ENCODE measurements around the gene HCFC1.

Gene HCFC1

GRCh38 chrX:153938226-153938786, 33.3 kb downstream of the HCFC1 start:
- no peak for TF ChIP-seq POLR2A (IDR thresholded peaks at IDR 0.05; ENCODE audit: low read depth, low read length)
- FAIRE-seq (no peak), DNase-seq (ENCODE audit: insufficient read length, low spot score) (no peak)

GRCh38 chrX:153937056-153937455, 34.6 kb downstream of the HCFC1 start:
- DNase-seq (ENCODE audit: insufficient read length, low spot score), result no peak
- TF ChIP-seq POLR2A (IDR thresholded peaks at IDR 0.05; ENCODE audit: low read depth, low read length), result no peak
- FAIRE-seq, result no peak

GRCh38 chrX:153935326-153935851, 36.2 kb downstream of the HCFC1 start:
- DNase-seq (ENCODE audit: insufficient read length, low spot score), result no peak
- FAIRE-seq, result no peak
- TF ChIP-seq POLR2A (IDR thresholded peaks at IDR 0.05; ENCODE audit: low read depth, low read length), result no peak

GRCh38 chrX:153934762-153935325, 36.8 kb downstream of the HCFC1 start, which contains the start of gene NAA10:
Gene NAA10 (minus strand): TSS chrX:153935037. CDS start chrX:153934904, 133 bp downstream.
- peak; percentile 64; the same call in 1 of the 2 replicates for TF ChIP-seq POLR2A (IDR thresholded peaks at IDR 0.05; ENCODE audit: low read depth, low read length)
- no peak for FAIRE-seq
- peak; percentile 91 for DNase-seq (ENCODE audit: insufficient read length, low spot score)

- no peak for TF ChIP-seq POLR2A (IDR thresholded peaks at IDR 0.05; ENCODE audit: low read depth, low read length)
- FAIRE-seq (no peak), DNase-seq (ENCODE audit: insufficient read length, low spot score) (no peak)
These were observed 37.4 kb downstream of the HCFC1 start for GRCh38 chrX:153934148-153934761.

- no peak for TF ChIP-seq POLR2A (IDR thresholded peaks at IDR 0.05; ENCODE audit: low read depth, low read length)
- no peak for DNase-seq (ENCODE audit: insufficient read length, low spot score)
- no peak for FAIRE-seq
These were observed 37.9 kb downstream of the HCFC1 start for GRCh38 chrX:153933748-153934147.

- no peak for TF ChIP-seq POLR2A (IDR thresholded peaks at IDR 0.05; ENCODE audit: low read depth, low read length)
- no peak for FAIRE-seq
- no peak for DNase-seq (ENCODE audit: insufficient read length, low spot score)
These were observed 39.2 kb downstream of the HCFC1 start for GRCh38 chrX:153932220-153932915.

- FAIRE-seq (no peak), DNase-seq (ENCODE audit: insufficient read length, low spot score) (no peak)
- TF ChIP-seq POLR2A (IDR thresholded peaks at IDR 0.05; ENCODE audit: low read depth, low read length), result no peak
These were observed 39.9 kb downstream of the HCFC1 start for GRCh38 chrX:153931748-153932147.

GRCh38 chrX:153931151-153931550, 40.5 kb downstream of the HCFC1 start:
- no peak for TF ChIP-seq POLR2A (IDR thresholded peaks at IDR 0.05; ENCODE audit: low read depth, low read length)
- DNase-seq (ENCODE audit: insufficient read length, low spot score), result no peak
- FAIRE-seq, result no peak

GRCh38 chrX:153930011-153930910, 41.4 kb downstream of the HCFC1 start:
- no peak for TF ChIP-seq POLR2A (IDR thresholded peaks at IDR 0.05; ENCODE audit: low read depth, low read length)
- FAIRE-seq, result no peak
- no peak for DNase-seq (ENCODE audit: insufficient read length, low spot score)

- FAIRE-seq, result no peak
- TF ChIP-seq POLR2A (IDR thresholded peaks at IDR 0.05; ENCODE audit: low read depth, low read length), result no peak
- DNase-seq (ENCODE audit: insufficient read length, low spot score), result no peak
These were observed 42.0 kb downstream of the HCFC1 start for GRCh38 chrX:153929576-153929975.

GRCh38 chrX:153928846-153929245, 42.8 kb downstream of the HCFC1 start:
- DNase-seq (ENCODE audit: insufficient read length, low spot score) (no peak), FAIRE-seq (no peak)
- no peak for TF ChIP-seq POLR2A (IDR thresholded peaks at IDR 0.05; ENCODE audit: low read depth, low read length)
